ENCODE data around the gene OXTR. TPM values are rescaled to one million over a fixed set of nuclear protein-coding genes. Genes with fewer than 3 reads are reported as not detected.

Gene OXTR
- total and polyA plus RNA-seq, 12 donors = 0.09 to 1.3 (median 0.31) TPM; not detected in 1

DNA sequence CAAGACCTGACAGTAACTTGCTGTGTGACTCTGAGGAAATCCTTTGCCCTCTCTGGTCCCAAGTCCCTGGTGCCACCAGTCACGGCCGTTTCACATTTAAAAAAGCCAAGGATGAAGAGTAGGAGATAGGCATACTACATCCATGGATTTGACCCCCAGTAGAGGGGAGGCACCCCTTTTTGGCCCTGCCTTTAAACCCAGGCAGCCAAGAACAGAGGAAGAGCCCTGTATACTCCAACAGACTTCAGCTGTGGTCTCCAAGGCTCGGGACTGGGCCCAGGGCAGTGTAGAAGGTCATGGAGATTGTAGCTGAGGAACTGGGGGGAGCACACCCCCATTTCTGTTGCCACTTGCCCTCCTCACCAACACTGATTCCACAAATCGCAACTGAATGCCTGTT is 32.1 kb downstream of the OXTR start:
- Histone ChIP-seq H3K4me3 (no peak overlapping the region), H3K4me1 (replicated peaks in 1 of 2) (peaks cover 0 to 8% of the 10 kb centered on the region in 2 donors), H3K36me3 (replicated peaks in 1 of 2) (no peaks in the 10 kb centered on the region), H3K27ac (no peak overlapping the region), H3K9me3 (replicated peaks in 1 of 3) (no peaks in the 10 kb centered on the region), H3K27me3 (no peaks in the 10 kb centered on the region)
- TF ChIP-seq, protein P1, sequence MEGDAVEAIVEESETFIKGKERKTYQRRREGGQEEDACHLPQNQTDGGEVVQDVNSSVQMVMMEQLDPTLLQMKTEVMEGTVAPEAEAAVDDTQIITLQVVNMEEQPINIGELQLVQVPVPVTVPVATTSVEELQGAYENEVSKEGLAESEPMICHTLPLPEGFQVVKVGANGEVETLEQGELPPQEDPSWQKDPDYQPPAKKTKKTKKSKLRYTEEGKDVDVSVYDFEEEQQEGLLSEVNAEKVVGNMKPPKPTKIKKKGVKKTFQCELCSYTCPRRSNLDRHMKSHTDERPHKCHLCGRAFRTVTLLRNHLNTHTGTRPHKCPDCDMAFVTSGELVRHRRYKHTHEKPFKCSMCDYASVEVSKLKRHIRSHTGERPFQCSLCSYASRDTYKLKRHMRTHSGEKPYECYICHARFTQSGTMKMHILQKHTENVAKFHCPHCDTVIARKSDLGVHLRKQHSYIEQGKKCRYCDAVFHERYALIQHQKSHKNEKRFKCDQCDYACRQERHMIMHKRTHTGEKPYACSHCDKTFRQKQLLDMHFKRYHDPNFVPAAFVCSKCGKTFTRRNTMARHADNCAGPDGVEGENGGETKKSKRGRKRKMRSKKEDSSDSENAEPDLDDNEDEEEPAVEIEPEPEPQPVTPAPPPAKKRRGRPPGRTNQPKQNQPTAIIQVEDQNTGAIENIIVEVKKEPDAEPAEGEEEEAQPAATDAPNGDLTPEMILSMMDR (IDR thresholded peaks at IDR 0.05) = no peak
- TF ChIP-seq POLR2A (IDR thresholded peaks at IDR 0.05) = no peak
- intact Hi-C loops (cut with DNase I) = no loop called here
- WGBS, 4 donors = 79 to 90% (median 87%) methylated on average over 2 to 4 of the region's 4 CpGs
- DNase-seq = no peak

DNA sequence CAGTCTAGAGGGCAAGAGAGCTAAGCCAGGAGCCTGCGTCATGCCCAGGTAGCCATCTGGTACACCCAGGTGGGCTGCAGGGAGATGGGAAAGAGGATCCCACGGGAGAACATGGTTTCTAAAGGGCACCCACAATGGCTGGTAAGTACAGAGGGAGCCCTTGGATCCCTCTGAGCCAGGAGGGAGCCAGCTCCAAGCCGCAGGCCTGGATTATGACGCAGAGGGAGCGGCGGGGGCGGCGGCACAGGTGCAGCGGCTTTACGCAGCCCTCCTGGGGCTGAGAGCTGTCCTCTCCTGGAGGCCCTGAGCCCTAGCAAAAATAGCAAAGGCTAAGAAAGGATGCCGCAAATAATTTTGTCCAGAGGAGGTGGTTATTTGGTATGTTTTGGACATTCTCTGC is 33.0 kb downstream of the OXTR start:
- intact Hi-C loops (cut with DNase I) = no loop called here
- H3K36me3 ChIP-seq (replicated peaks in 1 of 2) = no peaks in the 10 kb centered on the region
- TF ChIP-seq, protein P1 (IDR thresholded peaks at IDR 0.05) = no peak
- no peak for TF ChIP-seq POLR2A (IDR thresholded peaks at IDR 0.05)
- no peaks in the 10 kb centered on the region for H3K9me3 ChIP-seq (replicated peaks in 1 of 3)
- no peak overlapping the region for H3K4me3 ChIP-seq
- WGBS, 4 donors = 91 to 96% (median 92%) methylated on average over 10 to 11 of the region's 11 CpGs
- H3K4me1 ChIP-seq (replicated peaks in 1 of 2) = peaks cover 0 to 2% of the 10 kb centered on the region in 2 donors
- H3K27ac ChIP-seq = no peak overlapping the region
- H3K27me3 ChIP-seq = no peaks in the 10 kb centered on the region
- DNase-seq = peak in 1 of 7 donors; percentile 13

DNA sequence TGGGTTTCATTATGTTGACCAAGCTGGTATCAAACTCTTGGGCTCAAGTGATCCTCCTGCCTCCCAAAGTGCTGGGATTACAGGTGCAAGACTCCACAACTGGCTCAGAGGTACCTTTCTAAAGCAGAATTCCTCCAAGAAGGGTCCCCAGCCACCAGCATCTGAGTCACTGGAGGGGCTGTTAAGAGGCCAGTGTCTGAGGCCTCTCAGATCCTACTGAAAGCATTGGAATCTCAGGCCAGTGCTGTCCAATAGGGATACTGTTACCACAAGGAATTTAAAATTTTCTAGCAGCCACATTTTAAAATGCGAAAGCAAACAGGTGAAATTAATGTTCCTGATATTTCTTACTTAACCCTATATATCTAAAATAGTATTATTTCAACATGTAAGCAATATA is 34.5 kb downstream of the OXTR start:
- intact Hi-C loops (cut with DNase I) = no loop called here
- 93 to 100% (median 98%) methylated on average over 1 of the region's 1 CpG for WGBS, 4 donors
- H3K27me3 ChIP-seq = no peaks in the 10 kb centered on the region
- H3K36me3 ChIP-seq (replicated peaks in 1 of 2) = no peaks in the 10 kb centered on the region
- no peaks in the 10 kb centered on the region for H3K9me3 ChIP-seq (replicated peaks in 1 of 3)
- TF ChIP-seq, protein P1 (IDR thresholded peaks at IDR 0.05) = no peak
- TF ChIP-seq POLR2A (IDR thresholded peaks at IDR 0.05) = no peak
- no peak overlapping the region for H3K27ac ChIP-seq
- no peak for DNase-seq
- no peak overlapping the region for H3K4me3 ChIP-seq
- no peaks in the 10 kb centered on the region for H3K4me1 ChIP-seq (replicated peaks in 1 of 2)

DNA sequence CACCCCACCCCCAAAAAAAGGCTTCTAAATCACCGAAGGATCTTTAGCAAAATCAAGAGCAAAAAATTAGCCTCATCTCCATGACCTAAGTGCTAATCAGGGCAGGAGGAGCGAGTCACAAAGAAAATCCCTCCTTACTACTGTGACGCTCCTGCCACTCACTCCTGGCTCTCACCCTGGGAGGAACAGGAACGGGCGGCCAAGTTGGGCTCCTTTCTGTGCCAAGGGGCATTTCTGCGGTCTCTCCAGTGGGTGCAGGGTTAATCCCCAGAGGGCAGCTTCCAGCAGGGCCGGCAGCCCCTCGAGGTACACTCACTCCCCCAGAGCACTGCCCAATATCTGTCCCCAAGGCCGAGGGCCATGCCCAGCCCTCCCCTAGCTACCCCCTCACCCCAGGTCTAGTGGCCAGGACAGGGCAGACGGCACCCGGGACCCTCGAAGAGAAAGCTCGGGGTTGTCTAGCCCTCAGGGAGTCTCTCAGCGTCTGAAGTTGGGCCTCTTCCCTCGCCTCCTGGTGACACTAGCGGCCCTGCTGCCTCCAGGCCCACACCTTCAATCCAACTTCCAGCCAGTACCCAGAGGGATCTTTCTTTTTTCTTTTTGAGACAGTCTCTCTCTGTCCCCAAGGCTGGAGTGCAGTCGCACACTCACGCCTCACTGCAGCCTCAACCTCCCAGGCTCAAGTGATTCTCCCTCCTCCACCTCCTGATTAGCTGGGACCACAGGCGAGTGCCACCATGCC is 35.1 kb downstream of the OXTR start:
- WGBS, 4 donors = 86 to 95% (median 90%) methylated on average over 11 to 19 of the region's 19 CpGs
- H3K4me1 ChIP-seq (replicated peaks in 1 of 2) = no peaks in the 10 kb centered on the region
- no peak overlapping the region for H3K4me3 ChIP-seq
- no peak for TF ChIP-seq POLR2A (IDR thresholded peaks at IDR 0.05)
- TF ChIP-seq, protein P1 (IDR thresholded peaks at IDR 0.05) = no peak
- no peaks in the 10 kb centered on the region for H3K9me3 ChIP-seq (replicated peaks in 1 of 3)
- DNase-seq = no peak
- no peak overlapping the region for H3K27ac ChIP-seq
- no peaks in the 10 kb centered on the region for H3K36me3 ChIP-seq (replicated peaks in 1 of 2)
- intact Hi-C loops (cut with DNase I) = no loop called here
- no peaks in the 10 kb centered on the region for H3K27me3 ChIP-seq
